Measurements from ENCODE around the gene EDIL3.

EDIL3 gene

GRCh38 chr5:83946516-83946915, 438.2 kb downstream of the EDIL3 start:
- DNase-seq = no peak

GRCh38 chr5:83942155-83942554, 442.5 kb downstream of the EDIL3 start:
- DNase-seq = no peak

GRCh38 chr5:83937837-83938236, 446.8 kb downstream of the EDIL3 start:
- DNase-seq = no peak

GRCh38 chr5:83931969-83932368, 452.7 kb downstream of the EDIL3 start:
- no peak for DNase-seq

- peak; percentile 70 for DNase-seq
These were observed 457.4 kb downstream of the EDIL3 start for GRCh38 chr5:83927140-83927733.

GRCh38 chr5:83925955-83926337, 458.7 kb downstream of the EDIL3 start:
- no peak for DNase-seq

GRCh38 chr5:83925321-83925954, 459.2 kb downstream of the EDIL3 start:
- DNase-seq = no peak

GRCh38 chr5:83924891-83925290, 459.8 kb downstream of the EDIL3 start:
- no peak for DNase-seq

GRCh38 chr5:83924171-83924570, 460.5 kb downstream of the EDIL3 start:
- no peak for DNase-seq

- no peak for DNase-seq
These were observed 462.0 kb downstream of the EDIL3 start for GRCh38 chr5:83922699-83923098.

GRCh38 chr5:83921666-83922193, 462.9 kb downstream of the EDIL3 start:
- no peak for DNase-seq

- no peak for DNase-seq
These were observed 465.3 kb downstream of the EDIL3 start for GRCh38 chr5:83919071-83920041.

GRCh38 chr5:83917261-83917908, 467.3 kb downstream of the EDIL3 start:
- no peak for DNase-seq

- DNase-seq = no peak
These were observed 469.8 kb downstream of the EDIL3 start for GRCh38 chr5:83914662-83915418.

GRCh38 chr5:83914199-83914598, 470.5 kb downstream of the EDIL3 start:
- no peak for DNase-seq

- DNase-seq = no peak
These were observed 471.1 kb downstream of the EDIL3 start for GRCh38 chr5:83913593-83913992.

- no peak for DNase-seq
These were observed 473.2 kb downstream of the EDIL3 start for GRCh38 chr5:83911367-83911919.

GRCh38 chr5:83900306-83900705, 484.4 kb downstream of the EDIL3 start:
- no peak for DNase-seq

GRCh38 chr5:83899326-83899970, 485.2 kb downstream of the EDIL3 start:
- DNase-seq = no peak

- DNase-seq = no peak
These were observed 488.8 kb downstream of the EDIL3 start for GRCh38 chr5:83895860-83896259.

- DNase-seq = no peak
These were observed 493.4 kb downstream of the EDIL3 start for GRCh38 chr5:83891261-83891660.

Data from stimulated activated CD8-positive, alpha-beta memory T cell treated with anti-CD3 and anti-CD28 coated beads, Interleukin-4, amount 100 ng/mL, for 48 hours (primary cell).